Measurements from ENCODE around the gene PYROXD2. TPM values are rescaled to one million over a fixed set of nuclear protein-coding genes. Genes with fewer than 3 reads are reported as not detected.

PYROXD2 gene
- total RNA-seq (2021; ENCODE audit: unreplicated experiment) (2.3 TPM), Bru-seq, nascent RNA (percentile 40 among the genes with signal in this experiment), BruChase-seq, experiment 1, labeled RNA remaining after a 2-hour chase (percentile 46 among the genes with signal in this experiment), BruChase-seq, experiment 2, labeled RNA remaining after a 6-hour chase (percentile 45 among the genes with signal in this experiment)
- 3.5 TPM for polyA plus RNA-seq (2012; ENCODE audit: insufficient read length)
- long read RNA-seq, partial matches to known transcripts, result 0 of 5 reads
- long read RNA-seq, other reads (novel, unspliced or antisense), result 5 of 5 reads

- H3K9me3 ChIP-seq (ENCODE audit: control insufficient read depth, insufficient read depth, low read depth, low read length), result no peaks in the 10 kb centered on the region
- H3K4me1 ChIP-seq (ENCODE audit: control insufficient read depth, insufficient read depth, low read length), result peaks cover 17% of the 10 kb centered on the region
- DNase-seq (ENCODE audit: low read depth, low spot score), result no peak
- H3K27ac ChIP-seq (ENCODE audit: low read length), result peak within 1 kb of the TSS; percentile 48; the same call in 1 of the 2 replicates
- TF ChIP-seq TCF7L2 (IDR thresholded peaks at IDR 0.05; ENCODE audit: low read depth, low read length), result no peak
- no peak for TF ChIP-seq REST (IDR thresholded peaks at IDR 0.05; ENCODE audit: insufficient read depth in 1 of 2, low read depth in 2 of 2, low read length in 1 of 2)
- TF ChIP-seq SIN3A (IDR thresholded peaks at IDR 0.05; ENCODE audit: borderline replicate concordance, insufficient read depth, low read depth, low read length), result no peak
- peak; percentile 61 for TF ChIP-seq POLR2AphosphoS5 (IDR thresholded peaks at IDR 0.05; ENCODE audit: low read depth, low read length)
- no peak for TF ChIP-seq CTCF (IDR thresholded peaks at IDR 0.05)
- no TSS peak for BruUV-seq (replicated peaks)
- intact Hi-C loops (cut with micrococcal nuclease; ENCODE audit: unreplicated experiment), result no loop called here
- in situ Hi-C loops (cut with HindIII; ENCODE audit: low pct_unique_long_range_greater_than_20kb, low sequenced_read_pairs), result no loop called here
- no peaks in the 10 kb centered on the region for H3K27me3 ChIP-seq (ENCODE audit: control insufficient read depth, insufficient read depth, low read length)
- H3K4me3 ChIP-seq (ENCODE audit: low read depth in 2 of 2, low read length in 2 of 2), result peak within 1 kb of the TSS; percentile 38
- CTCF ChIA-PET, result no interaction called here
- H3K36me3 ChIP-seq (ENCODE audit: control insufficient read depth, insufficient read depth, low read length), result no peaks in the 10 kb centered on the region; the same call in none of the 2 replicates
- POLR2A ChIA-PET, result interaction anchor here (0.5 kb wide), 1 partner anchor 913 kb away, joined by 3 read pairs; no protein-coding TSS in a partner anchor
- ATAC-seq, result peak; percentile 78
These were observed at the start of gene PYROXD2 for GRCh38 chr10:98414932-98415730. Gene PYROXD2, minus strand, starts transcription at chr10:98415182. Its CDS starts 47 bp downstream, at chr10:98415135.

- ChIA-PET POLR2A (no interaction called here), CTCF (no interaction called here)
- intact Hi-C loops (cut with micrococcal nuclease; ENCODE audit: unreplicated experiment), result no loop called here
- no peaks in the 10 kb centered on the region for H3K36me3 ChIP-seq (ENCODE audit: control insufficient read depth, insufficient read depth, low read length)
- TF ChIP-seq TCF7L2 (IDR thresholded peaks at IDR 0.05; ENCODE audit: low read depth, low read length) (no peak), POLR2AphosphoS5 (IDR thresholded peaks at IDR 0.05; ENCODE audit: low read depth, low read length) (no peak), CTCF (IDR thresholded peaks at IDR 0.05) (no peak), REST (IDR thresholded peaks at IDR 0.05; ENCODE audit: insufficient read depth in 1 of 2, low read depth in 2 of 2, low read length in 1 of 2) (no peak)
- in situ Hi-C loops (cut with HindIII; ENCODE audit: low pct_unique_long_range_greater_than_20kb, low sequenced_read_pairs), result no loop called here
- H3K27ac ChIP-seq (ENCODE audit: low read length), result no peak overlapping the region
- ATAC-seq (no peak), DNase-seq (ENCODE audit: low read depth, low spot score) (no peak)
- no peaks in the 10 kb centered on the region for H3K9me3 ChIP-seq (ENCODE audit: control insufficient read depth, insufficient read depth, low read depth, low read length)
- BruUV-seq (replicated peaks), result no TSS peak
- peaks cover 21% of the 10 kb centered on the region for H3K4me1 ChIP-seq (ENCODE audit: control insufficient read depth, insufficient read depth, low read length)
- no peak overlapping the region for H3K4me3 ChIP-seq (ENCODE audit: low read depth in 2 of 2, low read length in 2 of 2)
- peaks cover 8% of the 10 kb centered on the region; the same call in 1 of the 2 replicates for H3K27me3 ChIP-seq (ENCODE audit: control insufficient read depth, insufficient read depth, low read length)
These were observed 49.2 kb upstream of the PYROXD2 start for GRCh38 chr10:98463976-98464754.
